HepG2 (cell line): ENCODE results near the gene LRR1. TPM values are rescaled to one million over a fixed set of nuclear protein-coding genes. Genes with fewer than 3 reads are reported as not detected.

Experiments used
- AGO1 ChIP-seq: fragments of 200-400 bp; formaldehyde crosslinking; IDR thresholded peaks from 2 replicates; pipeline ENCODE4 v1.6.1; 2017; ENCODE audit warnings: mild to moderate bottlenecking, low read depth, low read length, moderate library complexity; ENCODE audit not compliant: poor library complexity, severe bottlenecking
- CHCHD3 ChIP-seq: sonication (generic); formaldehyde crosslinking; IDR thresholded peaks from 2 replicates; pipeline ENCODE4 v1.8.0; 2022; ENCODE audit warnings: mild to moderate bottlenecking, missing genetic modification reagents, moderate library complexity
- CREBL2 ChIP-seq: sonication (generic); formaldehyde crosslinking; IDR thresholded peaks from 2 replicates; pipeline ENCODE4 v1.8.1; 2023; ENCODE audit warnings: missing genetic modification reagents, mild to moderate bottlenecking, borderline replicate concordance
- GLI4 ChIP-seq: sonication (generic); formaldehyde crosslinking; IDR thresholded peaks from 2 replicates; pipeline ENCODE4 v1.5.1; 2020; ENCODE audit warnings: missing genetic modification reagents, mild to moderate bottlenecking, moderate library complexity, borderline replicate concordance
- GZF1 ChIP-seq: sonication (generic); formaldehyde crosslinking; IDR thresholded peaks from 2 replicates; pipeline ENCODE4 v1.5.1; 2020; ENCODE audit warnings: mild to moderate bottlenecking, missing genetic modification reagents
- HNRNPH1 ChIP-seq: fragments of 200-400 bp; formaldehyde crosslinking; optimal IDR thresholded peaks from 2 replicates; pipeline ENCODE3; 2017; ENCODE audit warnings: mild to moderate bottlenecking, low read depth, low read length
- IKZF4 ChIP-seq: sonication (generic); formaldehyde crosslinking; IDR thresholded peaks from 2 replicates; pipeline ENCODE4 v1.5.1; 2020; ENCODE audit warnings: borderline replicate concordance, mild to moderate bottlenecking, low read depth, missing genetic modification reagents; ENCODE audit errors: not compliant biosample characterization
- IRX3 ChIP-seq: sonication (generic); formaldehyde crosslinking; IDR thresholded peaks from 2 replicates; pipeline ENCODE4 v1.8.1; 2023; ENCODE audit warnings: mild to moderate bottlenecking, low read depth, missing genetic modification reagents, borderline replicate concordance
- MEIS1 ChIP-seq: sonication (generic); formaldehyde crosslinking; IDR thresholded peaks from 2 replicates; pipeline ENCODE4 v1.9.0; 2021; ENCODE audit warnings: mild to moderate bottlenecking, missing genetic modification reagents, moderate library complexity, borderline replicate concordance
- MXI1 ChIP-seq: IDR thresholded peaks from 3 replicates; pipeline ENCODE4 v1.6.1; 2012; ENCODE audit warnings: low read depth, low read length, inconsistent platforms, borderline replicate concordance
- NFE2L2 ChIP-seq: fragments of 150-350 bp; IDR thresholded peaks from 2 replicates; pipeline ENCODE4 v1.6.1; 2014; ENCODE audit warnings: low read length
- NRL ChIP-seq: sonication (generic); formaldehyde crosslinking; IDR thresholded peaks from 2 replicates; pipeline ENCODE4 v1.5.0; 2020; ENCODE audit warnings: missing genetic modification reagents, mild to moderate bottlenecking, moderate library complexity, borderline replicate concordance
- PHF8 ChIP-seq: sonication (generic); formaldehyde crosslinking; IDR thresholded peaks from 2 replicates; pipeline ENCODE4 v1.5.0; 2020; ENCODE audit warnings: missing genetic modification reagents
- PLRG1 ChIP-seq: fragments of 450-650 bp; conservative IDR thresholded peaks from 2 replicates; pipeline ENCODE4 v1.6.1; 2016
- POLR2AphosphoS2 ChIP-seq: IDR thresholded peaks from 2 replicates; pipeline ENCODE4 v1.6.1; 2011; ENCODE audit warnings: low read depth, low read length, improper control_type of control experiment
- SALL1 ChIP-seq: sonication (generic); formaldehyde crosslinking; IDR thresholded peaks from 2 replicates; pipeline ENCODE4 v1.8.0; 2022; ENCODE audit warnings: mild to moderate bottlenecking, missing genetic modification reagents
- THAP7 ChIP-seq: sonication (generic); formaldehyde crosslinking; IDR thresholded peaks from 2 replicates; pipeline ENCODE4 v1.8.1; 2023; ENCODE audit warnings: mild to moderate bottlenecking, missing genetic modification reagents
- TRIM22 ChIP-seq: fragments of 450-650 bp; IDR thresholded peaks from 2 replicates; pipeline ENCODE4 v1.6.1; 2017
- ZNF121 ChIP-seq: sonication (generic); formaldehyde crosslinking; IDR thresholded peaks from 2 replicates; pipeline ENCODE4 v1.5.0; 2020; ENCODE audit warnings: mild to moderate bottlenecking, missing genetic modification reagents
- ZNF263 ChIP-seq: sonication (generic); formaldehyde crosslinking; IDR thresholded peaks from 2 replicates; pipeline ENCODE4 v1.4.0; 2020; ENCODE audit warnings: missing genetic modification reagents
- ZNF275 ChIP-seq: sonication (generic); formaldehyde crosslinking; IDR thresholded peaks from 2 replicates; pipeline ENCODE4 v1.8.0; 2022; ENCODE audit warnings: missing genetic modification reagents, mild to moderate bottlenecking, inconsistent platforms, borderline replicate concordance
- ZNF317 ChIP-seq: sonication (generic); formaldehyde crosslinking; IDR thresholded peaks from 2 replicates; pipeline ENCODE4 v1.5.0; 2020; ENCODE audit warnings: mild to moderate bottlenecking, missing genetic modification reagents
- ZNF33B ChIP-seq: sonication (generic); formaldehyde crosslinking; IDR thresholded peaks from 2 replicates; pipeline ENCODE4 v1.5.1; 2020; ENCODE audit warnings: mild to moderate bottlenecking, missing genetic modification reagents
- ZNF644 ChIP-seq: IDR thresholded peaks from 2 replicates; pipeline ENCODE4 v1.6.1; 2016; ENCODE audit warnings: low read depth
- ZNF724P ChIP-seq: sonication (generic); formaldehyde crosslinking; IDR thresholded peaks from 2 replicates; pipeline ENCODE4 v1.8.0; 2022; ENCODE audit warnings: missing genetic modification reagents, borderline replicate concordance
- ZSCAN5A ChIP-seq: sonication (generic); formaldehyde crosslinking; IDR thresholded peaks from 2 replicates; pipeline ENCODE4 v1.8.0; 2022; ENCODE audit warnings: mild to moderate bottlenecking, missing genetic modification reagents, borderline replicate concordance
- polyA plus RNA-seq, 8 experiments: library from polyadenylated mRNA; depleted of rRNA in 3 of 8; stranded (reverse) in 7 of 8; unstranded in 1 of 8; fragments of >200 nt; fragmentation: Illumina TruSeq in 4 of 8; extraction: Trizol in 4 of 8; gene quantifications; 2 replicates each; pipeline versions ENCODE4 v1.2.1 to v1.2.3, GENCODE V29; 2011 to 2016; ENCODE audit warnings: low read depth in 4 of 8, missing spikeins in 1 of 8, mixed read lengths in 1 of 8; ENCODE audit not compliant: insufficient read depth in 1 of 8
- total RNA-seq, 5 experiments: library from RNA; depleted of rRNA; stranded (reverse); fragments of >200 nt; fragmentation: Illumina TruSeq; extraction: Trizol; gene quantifications; 2 replicates each; pipeline ENCODE4 v1.2.3, GENCODE V29; 2016; ENCODE audit warnings: low read depth in 1 of 5

LRR1 gene
- total and polyA plus RNA-seq, 2 of the 13 experiments (the other 11 are each of a cell fraction or from before 2014, with no cell fraction given): 7.0 to 36.2 TPM

GRCh38 chr14:49621114-49621881 lies 22.6 kb downstream of the LRR1 start (continued):
- TF ChIP-seq ZSCAN5A (CRISPR knock-in tag) (no peak), ZNF121 (CRISPR knock-in tag) (no peak), GLI4 (CRISPR knock-in tag) (peak; percentile 42; the same call in 1 of the 2 replicates), PLRG1 (no peak), IKZF4 (CRISPR knock-in tag) (peak; percentile 65), MEIS1 (CRISPR knock-in tag) (no peak), CREBL2 (CRISPR knock-in tag) (0 out of 2 replicates have a peak, but pooled peaks have one; percentile 69), ZNF644 (no peak), NRL (CRISPR knock-in tag) (no peak; the same call in 1 of the 2 replicates), CHCHD3 (CRISPR knock-in tag) (no peak), ZNF724P (CRISPR knock-in tag) (no peak), ZNF275 (CRISPR knock-in tag) (no peak; the same call in 1 of the 2 replicates), ZNF33B (CRISPR knock-in tag) (peak; percentile 62; the same call in 1 of the 2 replicates), SALL1 (CRISPR knock-in tag) (peak; percentile 18; the same call in 1 of the 2 replicates), POLR2AphosphoS2 (no peak), NFE2L2 (no peak), IRX3 (CRISPR knock-in tag) (no peak), THAP7 (CRISPR knock-in tag) (no peak), TRIM22 (no peak), PHF8 (CRISPR knock-in tag) (no peak), MXI1 (no peak), ZNF317 (CRISPR knock-in tag) (no peak), HNRNPH1 (no peak), ZNF263 (peak; percentile 5; the same call in 1 of the 2 replicates), GZF1 (CRISPR knock-in tag) (no peak; the same call in 1 of the 2 replicates), AGO1 (no peak)
